Stimulated activated CD4-positive, alpha-beta T cell treated with anti-CD3 and anti-CD28 coated beads, Interleukin-1b, Interleukin-23, amount 100 ng/mL, for 1 hour (primary cell): ENCODE data around the gene RAD23B.
"Not testable (repeated sequence)": the region's sequence is repeated elsewhere in the genome, so short reads cannot be mapped to it uniquely, and the experiment has no call there.

Experiments used
- DNase-seq, 2 donors: peaks; one replicate each; pipeline ENCODE4 v3.0.0-alpha.2; 2020; ENCODE audit warnings: low read depth in 2 of 2

RAD23B gene

DNA sequence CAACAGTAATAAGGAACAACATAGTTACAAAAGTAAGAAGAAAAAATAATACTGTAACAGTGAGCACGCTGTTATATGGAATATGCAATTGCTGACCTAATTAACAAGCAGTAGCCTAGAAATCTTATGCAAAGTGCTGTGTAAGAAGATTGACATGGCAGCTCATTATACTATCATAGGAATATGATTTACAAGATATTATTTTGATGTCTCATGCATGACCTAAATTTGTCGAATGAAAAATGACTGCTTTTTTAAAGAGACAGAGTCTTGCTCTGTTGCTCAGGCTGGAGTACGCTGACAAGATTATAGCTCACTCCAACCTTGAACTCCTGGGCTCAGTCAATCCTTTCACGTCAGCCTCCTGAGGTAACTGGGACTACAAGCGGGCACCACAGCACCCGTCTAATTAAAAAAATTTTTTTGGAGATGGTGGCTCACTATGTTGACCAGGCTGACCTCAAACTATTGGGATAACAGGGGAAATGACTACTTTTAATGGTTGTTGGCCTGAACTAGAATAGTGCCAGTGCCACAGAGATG lies 10.5 kb downstream of the RAD23B start:
- DNase-seq = no peak

DNA sequence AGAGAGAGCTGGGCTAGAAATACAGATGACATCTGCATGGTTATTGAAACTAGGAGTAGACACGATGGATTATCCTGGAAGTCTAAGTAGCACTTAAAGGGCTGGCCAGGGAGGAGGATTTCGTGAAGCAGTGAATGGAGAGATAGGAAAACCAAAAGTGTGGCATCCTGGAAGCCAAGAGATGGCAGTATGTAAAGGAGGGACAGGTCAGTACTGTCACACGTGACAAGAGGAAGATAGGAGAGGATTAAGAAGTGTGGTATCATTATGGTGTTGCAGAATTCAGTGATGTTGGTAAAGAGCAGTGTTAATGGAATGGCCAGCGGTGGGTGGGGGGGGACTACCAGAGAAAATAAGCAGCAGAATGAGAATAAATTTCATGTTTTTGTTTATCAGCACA lies 11.7 kb downstream of the RAD23B start:
- no peak for DNase-seq

- no peak for DNase-seq
These were observed 12.9 kb downstream of the RAD23B start for GRCh38 chr9:107295995-107296394.

DNA sequence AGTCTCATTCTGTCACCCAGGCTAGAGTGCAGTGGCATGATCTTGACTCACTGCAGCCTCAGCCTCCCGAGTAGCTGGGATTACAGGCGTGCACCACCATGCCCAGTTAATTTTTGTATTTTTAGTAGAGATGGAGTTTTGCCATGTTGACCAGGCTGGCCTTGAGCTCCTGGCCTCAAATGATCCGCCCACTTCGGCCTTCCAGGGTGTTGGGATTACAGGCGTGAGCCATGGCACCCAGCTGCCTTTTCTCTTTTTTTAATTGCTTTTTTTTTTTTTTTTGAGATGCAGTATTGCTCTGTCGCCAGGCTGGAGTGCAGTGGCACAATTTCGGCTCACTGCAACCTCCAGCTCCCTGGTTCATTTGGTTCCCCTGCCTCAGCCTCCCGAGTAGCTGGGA lies 13.5 kb downstream of the RAD23B start:
- DNase-seq = not testable (repeated sequence)

GRCh38 chr9:107299437-107299836 lies 16.4 kb downstream of the RAD23B start:
- DNase-seq = no peak

- DNase-seq = no peak
These were observed 23.2 kb downstream of the RAD23B start for GRCh38 chr9:107306308-107306707.

- DNase-seq = no peak
These were observed 24.3 kb downstream of the RAD23B start for GRCh38 chr9:107307331-107307730.

- DNase-seq = no peak
These were observed 25.4 kb downstream of the RAD23B start for GRCh38 chr9:107308461-107308860.

DNA sequence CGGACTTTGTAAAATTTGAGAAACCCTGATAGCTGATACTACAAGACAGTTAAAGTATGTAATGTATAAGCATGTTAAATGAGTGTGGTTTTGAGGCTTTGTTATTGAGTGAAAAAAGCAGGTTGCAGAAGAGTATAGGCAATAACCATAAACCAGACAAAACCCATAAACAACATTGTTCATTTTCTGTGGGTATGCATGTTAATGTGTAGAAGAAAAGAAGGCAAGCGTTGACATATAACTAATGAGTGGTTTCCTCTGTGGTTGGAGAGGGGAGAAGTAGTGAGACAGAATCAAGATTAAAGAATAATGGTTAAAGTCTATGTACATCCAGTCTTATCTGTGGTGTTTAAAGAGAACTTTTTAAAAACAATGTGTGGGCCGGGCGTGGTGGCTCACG lies 26.2 kb downstream of the RAD23B start:
- no peak for DNase-seq

- no peak for DNase-seq
These were observed 29.4 kb downstream of the RAD23B start for GRCh38 chr9:107312376-107313050.

DNA sequence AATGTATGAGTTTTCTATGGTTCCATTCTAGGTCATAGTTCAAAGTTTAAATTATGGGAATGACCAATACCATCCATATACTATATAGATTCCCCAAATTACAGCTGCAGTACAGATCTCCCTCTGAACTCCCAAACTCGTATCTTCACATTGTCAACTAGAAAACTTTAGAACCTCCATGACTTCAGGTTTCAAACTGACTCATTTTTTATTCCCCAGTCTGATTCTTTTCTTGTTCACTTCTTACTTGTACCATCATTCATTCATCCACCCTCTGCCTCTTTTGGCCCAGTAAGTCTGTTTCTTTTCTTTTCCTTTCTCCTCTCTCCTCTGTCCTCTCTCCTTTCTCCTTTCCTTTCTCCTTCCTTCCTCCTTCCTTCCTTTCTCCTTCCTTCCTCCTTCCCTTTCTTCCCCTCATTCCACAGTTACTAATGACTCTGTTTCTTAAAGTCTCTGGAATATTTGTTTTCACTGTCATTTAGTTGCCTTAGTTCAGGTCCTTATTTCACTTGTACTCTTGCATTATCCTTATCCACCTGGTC lies 30.5 kb downstream of the RAD23B start:
- DNase-seq = no peak

DNA sequence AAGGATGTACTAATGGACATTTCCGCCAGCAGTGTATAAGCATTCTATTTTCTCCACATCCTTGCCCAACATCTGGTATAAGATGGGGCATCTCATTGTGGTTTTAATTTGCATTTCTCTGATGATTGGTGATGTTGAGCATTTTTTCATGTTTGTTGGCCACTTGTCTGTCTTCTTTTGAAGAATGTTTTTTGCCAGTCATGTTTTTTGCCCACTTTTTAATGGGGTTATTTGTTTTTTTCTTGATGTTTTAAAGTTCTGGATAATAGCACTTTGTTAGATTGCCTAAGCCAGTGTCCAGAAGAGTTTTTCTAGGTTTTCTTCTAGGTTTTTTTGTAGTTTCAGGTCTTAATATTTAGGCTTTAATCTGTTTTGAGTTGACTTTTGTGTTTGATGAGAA lies 31.7 kb downstream of the RAD23B start:
- DNase-seq = no peak

- DNase-seq = no peak
These were observed 33.9 kb downstream of the RAD23B start for GRCh38 chr9:107316795-107317661.

DNA sequence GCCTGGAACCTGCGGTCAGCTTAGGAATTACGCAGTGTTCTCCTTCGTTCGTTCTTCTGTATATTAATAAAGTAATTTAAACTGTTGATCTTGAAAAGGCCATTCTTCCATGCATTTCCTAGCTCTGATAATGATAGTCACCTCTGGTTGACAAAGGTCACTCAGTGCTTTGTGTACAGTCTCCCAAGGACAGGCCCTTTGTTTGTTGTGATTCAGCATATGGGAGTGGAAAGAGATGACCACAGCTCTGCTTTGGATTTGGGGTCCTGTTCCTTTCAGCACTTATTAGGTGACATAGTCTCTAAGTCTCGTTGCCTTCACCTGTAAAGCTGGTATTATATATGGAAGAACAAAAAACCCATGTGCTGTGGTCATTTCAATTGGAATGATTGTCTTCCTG lies 39.6 kb downstream of the RAD23B start:
- no peak for DNase-seq

DNA sequence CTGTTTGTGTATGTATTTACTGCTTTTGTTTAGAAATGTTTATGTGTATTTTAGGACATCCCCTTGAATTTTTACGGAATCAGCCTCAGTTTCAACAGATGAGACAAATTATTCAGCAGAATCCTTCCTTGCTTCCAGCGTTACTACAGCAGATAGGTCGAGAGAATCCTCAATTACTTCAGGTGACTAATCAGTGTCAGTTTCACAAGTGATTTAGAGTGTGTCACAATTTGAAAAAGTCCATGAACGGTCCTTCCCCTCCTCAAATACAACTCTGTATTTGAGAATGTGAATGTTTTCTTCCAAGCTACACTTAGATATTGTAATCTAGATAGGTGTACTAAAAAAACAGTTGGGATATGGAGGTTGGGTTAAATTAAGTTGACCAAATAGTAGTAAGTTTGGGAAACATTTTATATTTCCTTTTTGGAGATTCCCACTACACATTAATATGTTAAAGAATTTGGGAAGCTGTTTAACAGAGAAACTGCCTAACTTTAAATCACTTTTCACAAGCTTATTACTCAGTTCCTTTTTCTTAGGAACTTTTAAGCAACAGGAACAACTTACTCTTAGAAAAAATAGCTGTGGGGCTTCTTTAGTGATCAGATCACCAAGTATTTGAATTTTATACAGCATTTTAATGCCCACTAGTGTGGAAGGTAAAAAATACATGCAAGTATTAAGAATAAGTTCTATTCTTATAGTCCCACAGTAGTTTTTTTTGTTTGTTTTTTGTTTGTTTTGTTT lies 40.9 kb downstream of the RAD23B start:
- DNase-seq = no peak

GRCh38 chr9:107325842-107326241 lies 42.8 kb downstream of the RAD23B start:
- no peak for DNase-seq

- no peak for DNase-seq
These were observed 45.4 kb downstream of the RAD23B start for GRCh38 chr9:107328510-107328909.

GRCh38 chr9:107330420-107330819 lies 47.3 kb downstream of the RAD23B start:
- no peak for DNase-seq

- DNase-seq = no peak
These were observed 49.8 kb downstream of the RAD23B start for GRCh38 chr9:107332883-107333282.

- no peak for DNase-seq
These were observed 50.3 kb downstream of the RAD23B start for GRCh38 chr9:107333363-107333762.

- DNase-seq = no peak
These were observed 51.2 kb downstream of the RAD23B start for GRCh38 chr9:107334103-107334776.
